KOPT-K1 (cell line): Measurements from ENCODE around the gene ERBB4.

Source experiments
- H3K27ac ChIP-seq: fragments of 200-600 bp; sonication (generic); 2 replicates; pipeline ENCODE4 v1.5.1; 2016; ENCODE audit warnings: antibody characterized with exemption, mild to moderate bottlenecking, low read depth, low read length; ENCODE audit not compliant: poor library complexity, severe bottlenecking
- H3K36me3 ChIP-seq: fragments of 200-600 bp; sonication (generic); 2 replicates; pipeline ENCODE4 v1.5.1; 2017; ENCODE audit warnings: antibody characterized with exemption, mild to moderate bottlenecking, low read length, moderate library complexity; ENCODE audit not compliant: insufficient read depth
- H3K9me3 ChIP-seq: fragments of 200-600 bp; sonication (generic); 2 replicates; pipeline ENCODE4 v1.5.1; 2017; ENCODE audit warnings: antibody characterized with exemption, low read length, mild to moderate bottlenecking; ENCODE audit not compliant: insufficient read depth, poor library complexity, severe bottlenecking

The ERBB4 gene

DNA sequence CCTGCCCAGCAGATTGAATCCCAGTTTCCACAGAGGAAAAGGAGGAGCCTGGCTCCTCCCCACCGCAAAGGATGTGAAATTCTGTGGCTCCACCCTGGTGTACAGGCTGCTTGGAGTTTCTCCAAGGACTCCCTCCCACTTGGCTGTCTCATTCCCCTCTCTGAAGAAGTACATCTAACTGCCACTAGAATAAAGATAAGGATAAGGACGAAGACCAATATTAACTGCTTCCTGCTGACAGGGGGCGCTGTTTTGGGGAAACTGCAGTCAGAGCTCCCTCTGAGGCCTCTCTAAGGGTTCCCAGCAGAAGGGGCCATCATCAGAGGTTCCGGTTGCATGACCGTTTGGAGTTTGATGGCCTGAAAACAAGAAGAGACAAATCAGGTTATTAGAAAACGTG is 1191.3 kb downstream of the ERBB4 start:
- Histone ChIP-seq H3K36me3 (no peaks in the 10 kb centered on the region), H3K9me3 (no peaks in the 10 kb centered on the region), H3K27ac (no peak overlapping the region)

DNA sequence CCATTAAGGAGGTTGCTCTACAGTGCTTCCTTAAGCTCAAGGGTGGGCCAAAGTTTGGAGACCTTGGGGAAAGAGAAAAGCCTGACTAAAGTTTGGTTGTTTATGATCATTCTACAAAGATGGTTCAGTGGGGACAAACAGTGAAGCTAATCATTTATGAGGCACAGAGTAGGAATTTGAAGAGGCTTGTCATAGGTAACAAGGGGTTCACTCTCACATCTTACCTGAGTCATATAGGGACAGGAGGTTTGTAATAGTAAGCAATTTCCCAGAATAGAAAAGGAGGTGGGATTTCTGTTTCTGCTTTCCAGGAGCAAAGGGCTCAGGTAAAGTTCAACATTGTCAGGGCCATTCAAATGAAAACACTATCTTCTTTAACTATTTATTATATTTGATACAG is 1194.3 kb downstream of the ERBB4 start:
- Histone ChIP-seq H3K36me3 (no peaks in the 10 kb centered on the region), H3K27ac (no peak overlapping the region), H3K9me3 (no peaks in the 10 kb centered on the region)

DNA sequence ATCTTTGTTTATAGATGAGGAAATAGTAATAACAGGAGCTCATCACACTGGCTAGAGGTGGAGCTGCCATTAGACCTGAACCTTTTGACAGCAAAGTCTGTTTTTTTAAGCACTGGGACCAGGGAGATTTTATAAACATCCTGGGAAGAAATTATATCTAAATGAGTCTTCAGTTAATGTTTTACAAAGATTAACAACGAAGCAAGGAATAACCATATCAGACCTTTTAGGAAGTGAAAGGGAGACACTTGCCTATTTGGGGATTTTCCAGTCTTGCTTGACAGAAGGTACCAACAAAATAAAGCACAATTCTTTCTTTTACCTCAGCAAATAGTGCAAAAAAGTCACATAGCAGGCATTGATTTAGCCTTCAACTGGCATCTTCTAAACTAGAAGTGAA is 1205.2 kb downstream of the ERBB4 start:
- H3K36me3 ChIP-seq, result no peaks in the 10 kb centered on the region
- no peaks in the 10 kb centered on the region for H3K9me3 ChIP-seq
- no peak overlapping the region for H3K27ac ChIP-seq

GRCh38 chr2:211331736-211332135 is 1206.9 kb downstream of the ERBB4 start:
- Histone ChIP-seq H3K9me3 (no peaks in the 10 kb centered on the region), H3K27ac (no peak overlapping the region), H3K36me3 (no peaks in the 10 kb centered on the region)

- Histone ChIP-seq H3K9me3 (no peaks in the 10 kb centered on the region), H3K27ac (no peak overlapping the region), H3K36me3 (no peaks in the 10 kb centered on the region)
Measured at GRCh38 chr2:211329882-211330281, 1208.7 kb downstream of the ERBB4 start.

DNA sequence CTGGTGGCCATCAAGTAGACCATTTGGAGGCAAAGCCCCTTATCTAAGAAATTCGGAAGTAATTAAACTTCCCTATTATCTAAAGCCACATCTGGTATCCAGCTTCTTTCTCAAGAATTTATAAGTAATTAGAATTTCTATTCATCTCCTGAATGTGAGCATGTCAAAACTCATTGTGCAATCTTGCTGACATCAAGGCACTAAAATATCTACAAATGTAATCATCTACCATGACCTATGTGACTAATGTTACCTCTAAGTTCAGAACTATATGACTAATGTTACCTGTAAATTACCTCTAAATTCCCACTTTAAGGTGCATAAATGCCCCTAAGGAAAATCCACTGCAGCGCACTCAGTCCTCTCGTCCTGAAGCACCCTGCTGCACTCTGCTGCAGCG is 1209.2 kb downstream of the ERBB4 start:
- Histone ChIP-seq H3K9me3 (no peaks in the 10 kb centered on the region), H3K36me3 (no peaks in the 10 kb centered on the region), H3K27ac (no peak overlapping the region)

GRCh38 chr2:211328126-211328525 is 1210.5 kb downstream of the ERBB4 start:
- Histone ChIP-seq H3K9me3 (no peaks in the 10 kb centered on the region), H3K36me3 (no peaks in the 10 kb centered on the region), H3K27ac (no peak overlapping the region)
